Chondrocyte (in vitro differentiated cells): ENCODE data around the gene CTNS. TPM values are rescaled to one million over a fixed set of nuclear protein-coding genes. Genes with fewer than 3 reads are reported as not detected.

Source experiments
- DNase-seq: peaks from one replicate; pipeline ENCODE4 v3.0.0; 2021; ENCODE audit warnings: mixed read lengths, low spot score
- H3K27ac Mint-ChIP-seq: one replicate; pipeline ENCODE4 v1.8.0; 2021; ENCODE audit warnings: mild to moderate bottlenecking, moderate library complexity, mixed read lengths; ENCODE audit not compliant: unreplicated experiment
- H3K27me3 Mint-ChIP-seq: 2 replicates; pipeline ENCODE4 v1.8.0; 2021; ENCODE audit warnings: low read depth, mixed read lengths
- H3K36me3 Mint-ChIP-seq: 2 replicates; pipeline ENCODE4 v1.8.0; 2021; ENCODE audit warnings: low read depth, mixed read lengths
- H3K4me1 Mint-ChIP-seq: 2 replicates; pipeline ENCODE4 v1.8.0; 2021; ENCODE audit warnings: low read depth, mild to moderate bottlenecking, mixed read lengths
- H3K4me3 Mint-ChIP-seq: one replicate; pipeline ENCODE4 v1.8.0; 2021; ENCODE audit warnings: mild to moderate bottlenecking, moderate library complexity, mixed read lengths; ENCODE audit not compliant: unreplicated experiment
- H3K9me3 Mint-ChIP-seq: 2 replicates; pipeline ENCODE4 v1.8.0; 2021; ENCODE audit warnings: low read depth, mixed read lengths
- total RNA-seq: library from RNA; stranded (reverse); gene quantifications from 3 replicates; pipeline ENCODE4 v1.2.1, GENCODE V29; 2021
- TF ChIP-seq, protein P1 (sequence below): fragments of 200-600 bp; sonication (generic); IDR thresholded peaks from 2 replicates; pipeline ENCODE4 v1.5.0; 2021; ENCODE audit warnings: antibody characterized with exemption, mild to moderate bottlenecking, moderate library complexity

Gene CTNS
- total RNA-seq, 1 donor from 2014 or later = 17.8 TPM

DNA sequence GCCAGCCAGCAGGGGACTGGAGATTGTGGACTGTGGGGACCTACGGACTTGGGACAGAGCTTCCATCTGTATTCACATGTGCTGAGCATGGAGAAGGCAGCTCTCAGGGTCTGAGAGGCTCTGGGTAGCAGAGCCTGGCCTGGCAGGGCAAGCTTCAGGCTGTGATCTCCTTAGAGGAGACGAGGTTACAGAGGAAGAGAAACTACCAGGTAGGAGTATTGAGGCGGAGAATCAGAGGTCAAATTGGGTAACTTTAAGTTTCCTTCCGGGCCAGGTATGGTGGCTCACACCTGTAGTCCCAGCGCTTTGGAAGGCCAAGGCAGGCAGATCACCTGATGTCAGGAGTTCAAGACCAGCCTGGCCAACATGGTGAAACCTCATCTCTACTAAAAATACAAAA lies 8.8 kb downstream of the CTNS start:
- no peak for DNase-seq
- Mint-ChIP-seq H3K27ac (no peak overlapping the region), H3K4me3 (no peak overlapping the region), H3K9me3 (no peaks in the 10 kb centered on the region), H3K36me3 (peaks cover 4% of the 10 kb centered on the region), H3K4me1 (peaks cover 2% of the 10 kb centered on the region), H3K27me3 (no peaks in the 10 kb centered on the region)
- TF ChIP-seq, protein P1, sequence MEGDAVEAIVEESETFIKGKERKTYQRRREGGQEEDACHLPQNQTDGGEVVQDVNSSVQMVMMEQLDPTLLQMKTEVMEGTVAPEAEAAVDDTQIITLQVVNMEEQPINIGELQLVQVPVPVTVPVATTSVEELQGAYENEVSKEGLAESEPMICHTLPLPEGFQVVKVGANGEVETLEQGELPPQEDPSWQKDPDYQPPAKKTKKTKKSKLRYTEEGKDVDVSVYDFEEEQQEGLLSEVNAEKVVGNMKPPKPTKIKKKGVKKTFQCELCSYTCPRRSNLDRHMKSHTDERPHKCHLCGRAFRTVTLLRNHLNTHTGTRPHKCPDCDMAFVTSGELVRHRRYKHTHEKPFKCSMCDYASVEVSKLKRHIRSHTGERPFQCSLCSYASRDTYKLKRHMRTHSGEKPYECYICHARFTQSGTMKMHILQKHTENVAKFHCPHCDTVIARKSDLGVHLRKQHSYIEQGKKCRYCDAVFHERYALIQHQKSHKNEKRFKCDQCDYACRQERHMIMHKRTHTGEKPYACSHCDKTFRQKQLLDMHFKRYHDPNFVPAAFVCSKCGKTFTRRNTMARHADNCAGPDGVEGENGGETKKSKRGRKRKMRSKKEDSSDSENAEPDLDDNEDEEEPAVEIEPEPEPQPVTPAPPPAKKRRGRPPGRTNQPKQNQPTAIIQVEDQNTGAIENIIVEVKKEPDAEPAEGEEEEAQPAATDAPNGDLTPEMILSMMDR = no peak

DNA sequence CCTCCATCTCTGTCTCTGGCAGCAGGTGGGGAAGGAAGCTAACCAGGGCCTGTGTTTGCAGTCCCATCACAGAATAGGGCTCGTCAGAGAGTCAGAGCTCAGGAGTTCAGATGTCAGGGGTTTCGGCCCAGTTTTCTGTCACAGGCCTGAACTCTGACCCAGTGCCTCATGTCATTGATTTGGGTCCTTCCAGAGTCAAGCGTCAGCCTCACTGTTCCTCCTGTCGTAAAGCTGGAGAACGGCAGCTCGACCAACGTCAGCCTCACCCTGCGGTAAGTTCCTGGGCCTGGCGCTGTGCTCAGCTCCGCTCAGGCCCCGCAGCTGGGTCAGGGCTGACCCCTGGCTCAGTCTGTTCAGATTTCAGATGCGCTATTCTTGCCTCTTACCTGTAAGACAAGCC lies 10.7 kb downstream of the CTNS start:
- H3K36me3 Mint-ChIP-seq = peaks cover 4% of the 10 kb centered on the region
- H3K27ac Mint-ChIP-seq = no peak overlapping the region
- TF ChIP-seq, protein P1 = no peak
- no peak overlapping the region for H3K4me3 Mint-ChIP-seq
- no peaks in the 10 kb centered on the region for H3K4me1 Mint-ChIP-seq
- no peaks in the 10 kb centered on the region for H3K27me3 Mint-ChIP-seq
- DNase-seq = no peak
- H3K9me3 Mint-ChIP-seq = no peaks in the 10 kb centered on the region

DNA sequence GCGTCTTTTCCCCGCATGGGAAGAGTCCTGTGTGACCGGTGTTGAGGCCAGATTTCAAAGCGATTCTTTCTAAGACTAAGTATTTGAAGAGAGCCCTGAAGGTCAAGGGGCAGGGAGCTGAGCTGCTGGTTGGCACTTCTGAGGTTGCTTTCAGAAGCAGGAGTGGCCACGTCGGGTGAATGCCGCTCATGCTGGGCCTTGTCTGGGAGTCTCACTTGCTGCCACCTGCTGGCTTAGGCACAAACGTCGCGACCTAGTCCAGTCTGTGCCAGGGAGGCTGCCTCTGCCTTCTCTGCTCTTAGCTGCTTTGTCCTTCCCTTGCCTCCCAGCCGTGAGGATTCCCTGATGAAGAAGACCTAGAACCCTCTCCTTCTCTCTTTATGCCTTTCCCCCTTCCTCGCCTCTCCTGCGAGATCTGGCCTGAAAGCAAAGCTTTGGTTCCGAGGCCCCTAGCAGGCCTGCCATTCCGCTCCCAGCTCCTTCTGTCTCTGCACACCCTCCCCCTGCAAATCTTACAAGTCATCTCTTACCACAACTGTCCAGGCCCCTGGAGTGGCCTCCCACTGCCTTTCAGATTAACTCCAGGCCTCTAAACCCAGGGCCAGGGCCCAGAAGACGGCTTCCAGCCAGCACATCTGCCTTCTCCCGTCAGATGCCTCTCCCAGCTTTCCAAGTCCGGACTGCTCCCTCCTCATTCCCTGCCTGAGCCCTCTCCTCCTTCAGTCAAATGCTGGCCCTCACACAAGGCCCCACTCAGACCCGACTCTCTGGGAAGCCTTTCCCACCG lies 11.4 kb downstream of the CTNS start:
- H3K4me3 Mint-ChIP-seq = no peak overlapping the region
- H3K27ac Mint-ChIP-seq = peak overlapping the region; percentile 57

DNA sequence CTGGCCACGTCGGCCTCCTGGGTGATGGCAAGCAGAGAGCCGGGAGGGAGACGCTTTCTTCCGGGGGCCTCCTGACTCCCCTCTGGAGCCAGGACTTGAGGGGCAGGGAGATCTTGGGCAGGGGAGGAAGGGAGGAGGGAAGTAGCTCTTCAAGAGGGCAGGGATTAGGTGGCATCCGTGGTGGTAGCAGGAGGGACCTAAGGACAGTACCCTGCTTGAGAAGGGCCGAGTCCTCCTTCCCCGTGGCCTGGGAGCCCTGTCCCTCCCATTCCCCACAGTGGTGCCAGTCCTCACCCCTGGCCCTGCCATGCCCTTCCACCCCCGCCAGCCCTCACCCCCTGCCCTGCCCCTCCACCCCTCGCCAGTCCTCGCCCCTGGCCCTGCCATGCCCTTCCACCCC lies 19.2 kb downstream of the CTNS start:
- no peak overlapping the region for H3K4me3 Mint-ChIP-seq

More for the DNA sequence above, 11.4 kb downstream of the CTNS start:
- Mint-ChIP-seq H3K27me3 (no peaks in the 10 kb centered on the region), H3K36me3 (peaks cover 4% of the 10 kb centered on the region), H3K4me1 (no peaks in the 10 kb centered on the region), H3K9me3 (no peaks in the 10 kb centered on the region)
- TF ChIP-seq, protein P1 = peak; percentile 76
- no peak for DNase-seq

DNA sequence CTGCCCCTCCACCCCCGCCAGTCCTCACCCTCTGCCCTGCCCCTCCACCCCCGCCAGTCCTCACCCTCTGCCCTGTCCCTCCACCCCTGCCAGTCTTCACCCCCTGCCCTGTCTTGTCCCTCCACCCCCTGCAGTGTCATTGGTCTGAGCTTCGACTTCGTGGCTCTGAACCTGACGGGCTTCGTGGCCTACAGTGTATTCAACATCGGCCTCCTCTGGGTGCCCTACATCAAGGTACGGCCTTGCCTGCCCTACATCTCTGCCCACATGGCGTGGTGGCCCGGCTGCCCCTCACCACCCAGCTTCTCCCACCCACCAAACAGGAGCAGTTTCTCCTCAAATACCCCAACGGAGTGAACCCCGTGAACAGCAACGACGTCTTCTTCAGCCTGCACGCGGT lies 19.8 kb downstream of the CTNS start:
- no peak overlapping the region for H3K27ac Mint-ChIP-seq
- peaks cover 25% of the 10 kb centered on the region for H3K4me1 Mint-ChIP-seq
- peak; percentile 53 for DNase-seq
- no peaks in the 10 kb centered on the region for H3K36me3 Mint-ChIP-seq
- no peaks in the 10 kb centered on the region for H3K27me3 Mint-ChIP-seq
- no peak overlapping the region for H3K4me3 Mint-ChIP-seq
- TF ChIP-seq, protein P1 = no peak
- no peaks in the 10 kb centered on the region for H3K9me3 Mint-ChIP-seq

More for the DNA sequence above, 19.2 kb downstream of the CTNS start:
- Mint-ChIP-seq H3K27me3 (no peaks in the 10 kb centered on the region), H3K9me3 (no peaks in the 10 kb centered on the region), H3K27ac (no peak overlapping the region), H3K36me3 (no peaks in the 10 kb centered on the region), H3K4me1 (peaks cover 21% of the 10 kb centered on the region)
- peak; percentile 65 for DNase-seq
- TF ChIP-seq, protein P1 = no peak
